K562 (cell line): Measurements from ENCODE around the gene PHF19. TPM values are rescaled to one million over a fixed set of nuclear protein-coding genes. Genes with fewer than 3 reads are reported as not detected.

ENCODE experiments used
- ATAC-seq: fragments of 200-7000 bp; cut with Tn5 transposase; 3 replicates; pipeline ENCODE4 v1.9.1; 2020; ENCODE audit warnings: moderate library complexity
- BruUV-seq: library from RNA; stranded (reverse); fragments of 400-500 nt; replicated peaks from 2 replicates; lab custom pipeline; 2021; lab: Mats Ljungman, UMichigan
- CTCF ChIA-PET: fragments of 300-600 bp; formaldehyde crosslinking; extraction: SDS; loops from one replicate; lab custom pipeline; 2021; ENCODE audit warnings: low intra/inter-chr PET ratio; lab: Yijun Ruan, JAX
- POLR2A ChIA-PET: fragments of 300-600, 350-650 bp; sonication (Branson Sonifier 250); formaldehyde crosslinking; extraction: SDS; loops from one replicate; lab custom pipeline; 2021; ENCODE audit warnings: antibody characterized with exemption, inconsistent platforms; lab: Yijun Ruan, JAX
- DNase-seq, 4 experiments: peaks; one replicate each; pipeline versions ENCODE4 v3.0.0 to v3.0.0-alpha.2; 2011 to 2018; ENCODE audit warnings: low spot score in 3 of 4, mixed read lengths in 3 of 4; ENCODE audit errors: extremely low read depth in 1 of 4
- FAIRE-seq: peaks from 2 replicates; lab custom pipeline; 2011; peaks lifted over from hg19 to GRCh38; lab: Jason Lieb, UNC
- H2AFZ ChIP-seq: 2 replicates; pipeline ENCODE4 v1.6.0; 2011; ENCODE audit warnings: low read depth, low read length, control low read depth, inconsistent platforms
- H3K27ac ChIP-seq: fragments of 200-600 bp; 3 replicates; pipeline ENCODE4 v1.8.0; 2011; ENCODE audit warnings: low read depth, mild to moderate bottlenecking, control low read depth, inconsistent platforms, low read length, moderate library complexity, mixed read lengths; ENCODE audit errors: extremely low read depth
- H3K27me3 ChIP-seq, 2 experiments: fragments of 300-600 bp in 1 of 2; 2 replicates in 1 of 2; 3 replicates in 1 of 2; pipeline versions ENCODE4 v1.6.0 to v1.8.0; 2011; ENCODE audit warnings: inconsistent platforms in 2 of 2, low read length in 2 of 2, mild to moderate bottlenecking in 1 of 2, mixed read lengths in 1 of 2, moderate library complexity in 1 of 2; ENCODE audit not compliant: control insufficient read depth in 2 of 2, insufficient read depth in 2 of 2
- H3K36me3 ChIP-seq: fragments of 300-600 bp; 3 replicates; pipeline ENCODE4 v1.8.0; 2011; ENCODE audit warnings: mild to moderate bottlenecking, low read length, inconsistent platforms; ENCODE audit not compliant: control insufficient read depth, insufficient read depth
- H3K4me1 ChIP-seq, 2 experiments: fragments of 200-600 bp in 1 of 2; replicated peaks in 1 of 2; 2 replicates in 1 of 2; 3 replicates in 1 of 2; pipeline versions ENCODE4 v1.5.1 to v1.8.0; 2011; ENCODE audit warnings: inconsistent platforms in 2 of 2, low read length in 2 of 2, mild to moderate bottlenecking in 1 of 2, mixed read lengths in 1 of 2, moderate library complexity in 1 of 2; ENCODE audit not compliant: control insufficient read depth in 2 of 2, insufficient read depth in 2 of 2
- H3K4me2 ChIP-seq: 2 replicates; pipeline ENCODE4 v1.6.1; 2011; ENCODE audit warnings: low read length, control low read depth, inconsistent platforms, mixed read lengths; ENCODE audit not compliant: insufficient read depth
- H3K4me3 ChIP-seq: fragments of 200-600 bp; sonication (generic), shearing (Covaris generic); 2 replicates; pipeline ENCODE4 v1.5.1; 2016; ENCODE audit warnings: control low read depth, inconsistent platforms
- H3K79me2 ChIP-seq: fragments of 200-600 bp; 3 replicates; pipeline ENCODE4 v1.8.0; 2011; ENCODE audit warnings: low read length, inconsistent platforms; ENCODE audit not compliant: control insufficient read depth, insufficient read depth
- H3K9ac ChIP-seq, 2 experiments: 2 replicates each; pipeline versions ENCODE4 v1.6.0 to v1.6.1; 2011; ENCODE audit warnings: low read depth in 2 of 2, low read length in 2 of 2, control low read depth in 1 of 2, inconsistent platforms in 1 of 2, mild to moderate bottlenecking in 1 of 2, mixed read lengths in 1 of 2; ENCODE audit not compliant: insufficient read depth in 1 of 2
- H3K9me1 ChIP-seq: one replicate; pipeline ENCODE4 v1.6.0; 2011; ENCODE audit warnings: inconsistent platforms, mild to moderate bottlenecking, low read length, moderate library complexity; ENCODE audit not compliant: control insufficient read depth, insufficient read depth
- H3K9me3 ChIP-seq: replicated peaks from 2 replicates; pipeline ENCODE4 v1.5.1; 2011; ENCODE audit warnings: low read depth, low read length, inconsistent platforms; ENCODE audit not compliant: control insufficient read depth, insufficient read depth
- H4K20me1 ChIP-seq: replicated peaks from 2 replicates; pipeline ENCODE4 v1.6.1; 2011; ENCODE audit warnings: low read length, inconsistent platforms, mixed read lengths; ENCODE audit not compliant: control insufficient read depth, insufficient read depth
- NR4A1 ChIP-seq, 2 experiments: fragments of 250-450 bp in 1 of 2; fragments of 450-650 bp in 1 of 2; sonication (Bioruptor Pico) in 1 of 2; IDR thresholded peaks; 2 replicates each; pipeline versions ENCODE4 v1.4.0 to v1.6.1; 2016 to 2020; ENCODE audit warnings: mild to moderate bottlenecking in 2 of 2, missing compliant biosample characterization in 1 of 2, missing genetic modification characterization in 1 of 2, moderate library complexity in 1 of 2
- WGBS: fragments of 100-300 bp; shearing (Covaris generic); methylation state at CpG from one replicate; pipeline ENCODE4 v1.1.6; 2016; ENCODE audit warnings: low coverage, mixed read lengths; ENCODE audit not compliant: insufficient coverage; ENCODE audit errors: missing lambda C conversion rate; 5-methylcytosine and 5-hydroxymethylcytosine counted together
- in situ Hi-C: fragments of 300-500 bp; cut with MboI; formaldehyde crosslinking; loops from 4 replicates; pipeline ENCODE4 v1.15.0; 2018; ENCODE audit warnings: inconsistent platforms, mixed read lengths
- intact Hi-C: fragments of 100-400 bp; cut with micrococcal nuclease; formaldehyde crosslinking; loops from 2 replicates; pipeline ENCODE4 v1.14.2; 2022
- polyA plus RNA-seq, 8 experiments: library from polyadenylated mRNA; depleted of rRNA in 4 of 8; stranded (reverse) in 5 of 8; unstranded in 3 of 8; fragments of >200 nt; fragmentation: Nextera tagmentation in 2 of 8; fragmentation: Illumina TruSeq in 1 of 8; extraction: Ambion mirVana in 2 of 8; extraction: Trizol in 1 of 8; gene quantifications; 2 replicates each; pipeline versions ENCODE4 v1.2.1 to v1.2.3, GENCODE V29; 2011 to 2014; ENCODE audit warnings: inconsistent platforms in 1 of 8, missing spikeins in 1 of 8
- total RNA-seq, 7 experiments: library from RNA; depleted of rRNA in 6 of 7; stranded (reverse); fragments of >200 nt in 6 of 7; fragmentation: Illumina TruSeq in 2 of 7; extraction: Trizol in 2 of 7; gene quantifications; 2 replicates each; pipeline versions ENCODE4 v1.2.1 to v1.2.3, GENCODE V29; 2011 to 2021; ENCODE audit warnings: low replicate concordance in 1 of 7
- TF ChIP-seq, protein P1 (sequence below), 2 experiments: fragments of 450-650 bp; IDR thresholded peaks; 2 replicates each; pipeline ENCODE4 v1.6.1; 2018; ENCODE audit warnings: mild to moderate bottlenecking in 2 of 2, low read depth in 1 of 2; ENCODE audit not compliant: partially characterized antibody in 2 of 2

PHF19 gene
- total and polyA plus RNA-seq, 9 of the 15 experiments (the other 6 are each of a cell fraction or from before 2014, with no cell fraction given): 95.8 to 403 (median 255) TPM

DNA sequence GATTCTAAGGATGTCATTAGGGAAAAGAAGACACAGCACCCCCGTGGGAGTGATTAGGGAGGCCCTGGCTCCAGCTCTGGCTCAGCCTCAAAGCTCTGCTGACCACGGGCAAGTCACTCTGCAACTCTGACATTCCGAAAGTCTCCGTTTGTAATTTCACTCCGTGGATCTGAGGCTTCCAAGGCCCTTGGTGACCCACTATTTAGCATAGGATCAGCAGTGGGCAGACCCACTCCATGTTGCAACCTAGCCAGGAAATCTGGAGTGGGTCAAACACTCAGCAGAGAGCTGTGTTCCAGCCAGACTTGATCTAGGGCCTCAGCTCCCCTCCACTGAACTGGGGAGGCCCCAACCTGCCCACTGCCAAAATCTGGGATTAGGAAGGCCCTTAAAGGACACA, 11.8 kb downstream of the PHF19 start:
- ChIA-PET CTCF (no interaction called here), POLR2A (interaction anchor here (0.5 to 5.5 kb wide), 13 partner anchors 8 to 53 kb away, joined by 3 to 47 read pairs (median 4); partner anchors contain the start of genes PHF19 and PSMD5)
- Histone ChIP-seq H3K4me1 (peaks cover 13 to 24% of the 10 kb centered on the region in 2 experiments), H3K9me3 (no peaks in the 10 kb centered on the region), H3K36me3 (peaks cover 90% of the 10 kb centered on the region), H3K27ac (no peak overlapping the region), H4K20me1 (no peaks in the 10 kb centered on the region), H3K79me2 (peaks cover 16% of the 10 kb centered on the region), H3K4me2 (no peak overlapping the region), H3K4me3 (no peak overlapping the region), H2AFZ (no peak overlapping the region), H3K9me1 (peaks cover 8% of the 10 kb centered on the region), H3K9ac (peak overlapping the region in 1 of 2 experiments; percentile 67; a peak in 2 of 4 replicates), H3K27me3 (no peaks in the 10 kb centered on the region)
- whole genome bisulfite sequencing: 84% methylated on average over 5 of the region's 5 CpGs
- in situ Hi-C loops: no loop called here
- peak in 1 of 4 experiments; percentile 43 for DNase-seq
- BruUV-seq: no TSS peak
- ATAC-seq: no peak
- TF ChIP-seq, protein P1, sequence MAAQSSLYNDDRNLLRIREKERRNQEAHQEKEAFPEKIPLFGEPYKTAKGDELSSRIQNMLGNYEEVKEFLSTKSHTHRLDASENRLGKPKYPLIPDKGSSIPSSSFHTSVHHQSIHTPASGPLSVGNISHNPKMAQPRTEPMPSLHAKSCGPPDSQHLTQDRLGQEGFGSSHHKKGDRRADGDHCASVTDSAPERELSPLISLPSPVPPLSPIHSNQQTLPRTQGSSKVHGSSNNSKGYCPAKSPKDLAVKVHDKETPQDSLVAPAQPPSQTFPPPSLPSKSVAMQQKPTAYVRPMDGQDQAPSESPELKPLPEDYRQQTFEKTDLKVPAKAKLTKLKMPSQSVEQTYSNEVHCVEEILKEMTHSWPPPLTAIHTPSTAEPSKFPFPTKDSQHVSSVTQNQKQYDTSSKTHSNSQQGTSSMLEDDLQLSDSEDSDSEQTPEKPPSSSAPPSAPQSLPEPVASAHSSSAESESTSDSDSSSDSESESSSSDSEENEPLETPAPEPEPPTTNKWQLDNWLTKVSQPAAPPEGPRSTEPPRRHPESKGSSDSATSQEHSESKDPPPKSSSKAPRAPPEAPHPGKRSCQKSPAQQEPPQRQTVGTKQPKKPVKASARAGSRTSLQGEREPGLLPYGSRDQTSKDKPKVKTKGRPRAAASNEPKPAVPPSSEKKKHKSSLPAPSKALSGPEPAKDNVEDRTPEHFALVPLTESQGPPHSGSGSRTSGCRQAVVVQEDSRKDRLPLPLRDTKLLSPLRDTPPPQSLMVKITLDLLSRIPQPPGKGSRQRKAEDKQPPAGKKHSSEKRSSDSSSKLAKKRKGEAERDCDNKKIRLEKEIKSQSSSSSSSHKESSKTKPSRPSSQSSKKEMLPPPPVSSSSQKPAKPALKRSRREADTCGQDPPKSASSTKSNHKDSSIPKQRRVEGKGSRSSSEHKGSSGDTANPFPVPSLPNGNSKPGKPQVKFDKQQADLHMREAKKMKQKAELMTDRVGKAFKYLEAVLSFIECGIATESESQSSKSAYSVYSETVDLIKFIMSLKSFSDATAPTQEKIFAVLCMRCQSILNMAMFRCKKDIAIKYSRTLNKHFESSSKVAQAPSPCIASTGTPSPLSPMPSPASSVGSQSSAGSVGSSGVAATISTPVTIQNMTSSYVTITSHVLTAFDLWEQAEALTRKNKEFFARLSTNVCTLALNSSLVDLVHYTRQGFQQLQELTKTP (IDR thresholded peaks at IDR 0.05; ENCODE audit: low read depth in 1 of 2, partially characterized antibody in 2 of 2): no peak
- TF ChIP-seq NR4A1 (CRISPR knock-in tag; IDR thresholded peaks at IDR 0.05) (0 out of 2 replicates have a peak, but pooled peaks have one; percentile 33), NR4A1 (tag; IDR thresholded peaks at IDR 0.05) (no peak)
- FAIRE-seq: no peak
- intact Hi-C loops: loop anchor here (5.0 to 10.0 kb wide), 2 partner anchors 108 to 250 kb away; no protein-coding TSS in a partner anchor
